RWPE2 (cell line): ENCODE results near the gene TAF6L.

Source experiments
- ATAC-seq: fragments of 200-7000 bp; cut with Tn5 transposase; 3 replicates; pipeline ENCODE4 v1.9.1; 2021; ENCODE audit warnings: low read depth
- DNase-seq: peaks from one replicate; pipeline ENCODE4 v3.0.0-alpha.2; 2020; ENCODE audit warnings: low spot score
- H3K27ac ChIP-seq: fragments of 450-650 bp; 2 replicates; pipeline ENCODE4 v1.5.1; 2017; ENCODE audit warnings: mild to moderate bottlenecking; ENCODE audit not compliant: poor library complexity, severe bottlenecking
- H3K27me3 ChIP-seq: fragments of 250-450 bp; sonication (Bioruptor Pico); 2 replicates; pipeline ENCODE4 v1.5.1; 2021; ENCODE audit warnings: mild to moderate bottlenecking, moderate library complexity; ENCODE audit not compliant: insufficient read depth, poor library complexity, severe bottlenecking
- H3K36me3 ChIP-seq: fragments of 250-450 bp; sonication (Bioruptor Pico); 2 replicates; pipeline ENCODE4 v1.5.1; 2020; ENCODE audit warnings: low read depth, mild to moderate bottlenecking, moderate library complexity
- H3K4me1 ChIP-seq: fragments of 250-450 bp; sonication (Bioruptor Pico); 2 replicates; pipeline ENCODE4 v1.5.1; 2021; ENCODE audit warnings: mild to moderate bottlenecking, moderate library complexity; ENCODE audit not compliant: insufficient read depth, poor library complexity, severe bottlenecking
- H3K4me3 ChIP-seq: fragments of 250-450 bp; sonication (Bioruptor Pico); 2 replicates; pipeline ENCODE4 v1.5.1; 2021; ENCODE audit warnings: mild to moderate bottlenecking, moderate library complexity; ENCODE audit not compliant: severe bottlenecking
- H3K9me3 ChIP-seq: fragments of 250-450 bp; sonication (Bioruptor Pico); 2 replicates; pipeline ENCODE4 v1.5.1; 2021; ENCODE audit warnings: mild to moderate bottlenecking, moderate library complexity; ENCODE audit not compliant: severe bottlenecking
- CTCF ChIP-seq: fragments of 450-650 bp; IDR thresholded peaks from one replicate; pipeline ENCODE4 v1.5.1; 2017; ENCODE audit warnings: mild to moderate bottlenecking, moderate library complexity; ENCODE audit not compliant: poor library complexity, severe bottlenecking

TAF6L gene

GRCh38 chr11:62788991-62789390 lies 17.8 kb downstream of the TAF6L start:
- Histone ChIP-seq H3K9me3 (no peaks in the 10 kb centered on the region), H3K36me3 (peaks cover 46% of the 10 kb centered on the region), H3K4me1 (peaks cover 9% of the 10 kb centered on the region), H3K27ac (peak overlapping the region; percentile 90), H3K27me3 (no peaks in the 10 kb centered on the region), H3K4me3 (no peak overlapping the region)
- DNase-seq (no peak), ATAC-seq (no peak)
- TF ChIP-seq CTCF = no peak

GRCh38 chr11:62789576-62789975 lies 18.4 kb downstream of the TAF6L start:
- Histone ChIP-seq H3K4me1 (peaks cover 9% of the 10 kb centered on the region), H3K36me3 (peaks cover 49% of the 10 kb centered on the region), H3K27me3 (no peaks in the 10 kb centered on the region), H3K4me3 (no peak overlapping the region), H3K27ac (peak overlapping the region; percentile 90), H3K9me3 (no peaks in the 10 kb centered on the region)
- TF ChIP-seq CTCF = no peak
- ATAC-seq = no peak
- DNase-seq = no peak

- Histone ChIP-seq H3K4me1 (peaks cover 9% of the 10 kb centered on the region), H3K27ac (peak within 1 kb of the TSS; percentile 90), H3K4me3 (peak within 1 kb of the TSS; percentile 97), H3K27me3 (no peaks in the 10 kb centered on the region), H3K9me3 (no peaks in the 10 kb centered on the region), H3K36me3 (peaks cover 64% of the 10 kb centered on the region)
- peak; percentile 85 for DNase-seq
- no peak for TF ChIP-seq CTCF
- peak; percentile 80 for ATAC-seq
Measured at GRCh38 chr11:62791501-62792201, 20.5 kb downstream of the TAF6L start, which contains the start of gene TMEM223. TSS of gene TMEM223 (minus strand) at chr11:62792006. CDS start at chr11:62791994, 12 bp downstream.

GRCh38 chr11:62792202-62792575 lies 21.0 kb downstream of the TAF6L start:
- Histone ChIP-seq H3K27ac (peak overlapping the region; percentile 90), H3K4me1 (peaks cover 9% of the 10 kb centered on the region)
- DNase-seq = no peak

More at GRCh38 chr11:62792202-62792575, 21.0 kb downstream of the TAF6L start:
- Histone ChIP-seq H3K36me3 (peaks cover 69% of the 10 kb centered on the region), H3K9me3 (no peaks in the 10 kb centered on the region), H3K27me3 (no peaks in the 10 kb centered on the region), H3K4me3 (peak overlapping the region; percentile 97)
- no peak for TF ChIP-seq CTCF
- ATAC-seq = no peak
